Measurements from ENCODE around the gene CEP57. TPM values are rescaled to one million over a fixed set of nuclear protein-coding genes. Genes with fewer than 3 reads are reported as not detected.

The CEP57 gene
- total RNA-seq: 10 to 100 TPM; 41.3 to 57.7 (median 53.7) TPM

DNA sequence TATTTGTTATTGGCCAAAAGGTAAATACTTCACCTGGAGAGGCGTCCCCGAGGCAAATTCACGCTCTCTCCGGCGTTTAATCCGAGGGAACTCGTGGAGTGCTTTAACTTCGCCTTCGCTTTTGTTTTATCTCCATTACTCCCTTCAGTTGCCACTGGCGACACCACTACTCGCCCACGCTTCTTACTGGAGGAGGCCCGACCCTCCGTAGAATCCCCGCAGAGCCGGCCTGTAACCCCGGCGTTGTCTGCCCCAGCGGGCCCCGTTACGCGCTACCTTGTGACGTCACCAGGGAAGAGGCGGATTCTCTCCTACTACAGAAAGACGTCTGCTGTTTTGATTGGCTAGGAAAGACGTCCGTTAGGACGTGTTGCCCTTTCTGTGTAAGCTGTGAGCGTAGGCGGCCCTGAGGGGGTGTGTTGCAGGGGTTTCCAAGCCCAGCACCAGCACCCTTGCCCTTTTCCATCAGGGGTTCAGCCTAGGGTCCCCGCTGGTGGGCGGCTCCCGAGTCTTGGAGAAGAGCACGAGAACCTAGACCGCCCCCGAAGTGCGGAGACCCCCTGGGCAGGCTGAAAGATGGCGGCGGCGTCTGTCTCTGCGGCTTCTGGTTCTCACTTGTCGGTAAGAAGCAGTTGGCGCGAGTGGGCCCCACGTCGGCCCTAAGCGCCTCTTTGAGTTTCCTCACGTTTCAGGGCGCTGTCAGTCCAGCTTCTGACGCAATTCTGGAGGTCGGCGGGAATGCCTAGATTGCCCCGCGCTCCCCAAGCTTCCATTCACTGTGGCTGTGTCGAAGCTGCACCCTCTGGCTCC is at the start of gene CEP57:
Gene CEP57 (plus strand): TSS at position 376 of the 810 bp plus-strand sequence. CDS start 201 bp downstream, at position 577.
- 0% methylated on average over 41 to 48 of the region's 55 CpGs for WGBS, 2 donors
- TF ChIP-seq, protein P1, sequence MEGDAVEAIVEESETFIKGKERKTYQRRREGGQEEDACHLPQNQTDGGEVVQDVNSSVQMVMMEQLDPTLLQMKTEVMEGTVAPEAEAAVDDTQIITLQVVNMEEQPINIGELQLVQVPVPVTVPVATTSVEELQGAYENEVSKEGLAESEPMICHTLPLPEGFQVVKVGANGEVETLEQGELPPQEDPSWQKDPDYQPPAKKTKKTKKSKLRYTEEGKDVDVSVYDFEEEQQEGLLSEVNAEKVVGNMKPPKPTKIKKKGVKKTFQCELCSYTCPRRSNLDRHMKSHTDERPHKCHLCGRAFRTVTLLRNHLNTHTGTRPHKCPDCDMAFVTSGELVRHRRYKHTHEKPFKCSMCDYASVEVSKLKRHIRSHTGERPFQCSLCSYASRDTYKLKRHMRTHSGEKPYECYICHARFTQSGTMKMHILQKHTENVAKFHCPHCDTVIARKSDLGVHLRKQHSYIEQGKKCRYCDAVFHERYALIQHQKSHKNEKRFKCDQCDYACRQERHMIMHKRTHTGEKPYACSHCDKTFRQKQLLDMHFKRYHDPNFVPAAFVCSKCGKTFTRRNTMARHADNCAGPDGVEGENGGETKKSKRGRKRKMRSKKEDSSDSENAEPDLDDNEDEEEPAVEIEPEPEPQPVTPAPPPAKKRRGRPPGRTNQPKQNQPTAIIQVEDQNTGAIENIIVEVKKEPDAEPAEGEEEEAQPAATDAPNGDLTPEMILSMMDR (IDR thresholded peaks at IDR 0.05): no peak
- peak; percentile 21 to 81 for TF ChIP-seq POLR2A (IDR thresholded peaks at IDR 0.05)
- peak; percentile 94 to 95 for DNase-seq
- H3K27ac ChIP-seq: peak within 1 kb of the TSS; percentile 96 to 100 (median 97)
- no peaks in the 10 kb centered on the region for H3K27me3 ChIP-seq
- H3K4me3 ChIP-seq (replicated peaks in 1 of 3): peak within 1 kb of the TSS; percentile 69 to 91 (median 84)
- H3K9me3 ChIP-seq: no peaks in the 10 kb centered on the region
- H3K4me1 ChIP-seq: peaks cover 17 to 20% of the 10 kb centered on the region in 2 donors
- intact Hi-C loops (cut with DNase I): no loop called here
- H3K36me3 ChIP-seq: peaks cover 6 to 13% of the 10 kb centered on the region in 2 donors

DNA sequence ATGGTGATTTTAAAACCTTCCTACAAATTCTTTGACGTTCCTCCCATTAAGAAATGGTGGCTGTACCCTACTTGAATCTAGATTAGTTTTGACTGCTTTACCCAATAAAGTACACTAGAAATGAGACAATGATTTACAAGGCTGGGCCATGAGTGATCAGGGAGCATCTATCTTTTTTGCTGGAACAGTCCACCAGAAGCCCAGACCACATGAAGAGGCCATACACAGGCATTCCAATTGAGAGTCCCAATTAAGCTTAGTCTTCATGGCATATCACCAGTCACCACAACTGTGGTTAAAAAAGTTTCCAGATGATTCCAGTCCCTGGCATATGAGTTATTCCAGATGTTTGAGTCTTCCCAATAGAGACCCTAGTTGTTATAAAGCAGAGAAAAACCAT is 40.2 kb upstream of the CEP57 start:
- no peaks in the 10 kb centered on the region for H3K9me3 ChIP-seq
- H3K4me3 ChIP-seq (replicated peaks in 1 of 3): no peak overlapping the region
- H3K4me1 ChIP-seq: peaks cover 5 to 7% of the 10 kb centered on the region in 2 donors
- H3K27ac ChIP-seq: no peak overlapping the region
- intact Hi-C loops (cut with DNase I): no loop called here
- 79 to 83% methylated on average over 1 of the region's 1 CpG for WGBS, 2 donors
- no peak for TF ChIP-seq POLR2A (IDR thresholded peaks at IDR 0.05)
- TF ChIP-seq, protein P1 (IDR thresholded peaks at IDR 0.05): no peak
- no peak for DNase-seq
- no peaks in the 10 kb centered on the region for H3K36me3 ChIP-seq
- no peaks in the 10 kb centered on the region for H3K27me3 ChIP-seq

DNA sequence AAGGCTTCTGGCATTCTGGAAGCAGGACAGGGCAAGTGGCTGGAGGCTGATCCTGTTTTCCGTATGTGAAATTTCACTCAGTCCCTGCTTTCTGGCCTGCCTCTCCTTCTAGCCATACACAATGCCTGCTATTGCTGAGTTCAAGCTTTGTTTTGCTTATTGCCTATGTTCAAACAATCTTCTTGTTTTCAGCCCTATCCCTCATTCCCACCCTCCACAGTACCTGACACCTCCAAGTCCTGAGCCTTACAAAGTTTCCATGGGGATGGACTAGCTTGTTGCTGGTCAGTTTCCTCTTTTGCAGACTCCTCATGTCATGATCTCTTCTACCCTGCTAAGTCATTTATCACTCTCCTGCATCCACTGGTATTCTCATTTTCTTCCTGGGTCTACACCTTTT is 38.8 kb upstream of the CEP57 start:
- intact Hi-C loops (cut with DNase I): no loop called here
- DNase-seq: no peak
- Histone ChIP-seq H3K27me3 (no peaks in the 10 kb centered on the region), H3K36me3 (no peaks in the 10 kb centered on the region), H3K9me3 (no peaks in the 10 kb centered on the region), H3K4me1 (peaks cover 11 to 13% of the 10 kb centered on the region in 2 donors), H3K4me3 (replicated peaks in 1 of 3) (no peak overlapping the region), H3K27ac (no peak overlapping the region)
- 90 to 93% methylated on average over 1 of the region's 1 CpG for WGBS, 2 donors
- TF ChIP-seq POLR2A (IDR thresholded peaks at IDR 0.05): no peak
- TF ChIP-seq, protein P1 (IDR thresholded peaks at IDR 0.05): no peak

DNA sequence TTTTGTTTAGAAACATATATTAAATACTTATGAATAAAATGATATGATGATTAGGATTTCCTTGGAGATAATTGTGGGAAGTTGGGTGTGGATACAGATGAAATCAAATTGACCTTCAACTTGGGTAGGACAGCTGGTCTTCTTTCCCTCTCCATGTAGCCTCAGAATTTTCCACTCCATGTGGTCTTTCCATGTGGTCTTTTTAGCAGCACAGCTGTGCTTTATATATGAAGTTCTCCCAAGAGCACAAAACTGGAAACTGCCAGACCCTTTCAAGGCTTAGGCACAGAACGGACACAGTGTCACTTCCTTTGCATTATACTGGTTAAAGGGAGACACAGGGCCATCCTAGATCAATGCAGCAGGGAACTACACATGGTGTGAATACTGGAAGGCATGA is 29.4 kb upstream of the CEP57 start:
- Histone ChIP-seq H3K27me3 (no peaks in the 10 kb centered on the region), H3K36me3 (no peaks in the 10 kb centered on the region), H3K4me1 (no peaks in the 10 kb centered on the region), H3K4me3 (replicated peaks in 1 of 3) (no peak overlapping the region), H3K27ac (no peak overlapping the region), H3K9me3 (no peaks in the 10 kb centered on the region)
- 86 to 88% methylated on average over 1 of the region's 1 CpG for WGBS, 2 donors
- no peak for DNase-seq
- TF ChIP-seq, protein P1 (IDR thresholded peaks at IDR 0.05): no peak
- no peak for TF ChIP-seq POLR2A (IDR thresholded peaks at IDR 0.05)
- intact Hi-C loops (cut with DNase I): loop anchor here (5.0 to 10.0 kb wide), 2 partner anchors 56 to 609 kb away; no protein-coding TSS in a partner anchor

DNA sequence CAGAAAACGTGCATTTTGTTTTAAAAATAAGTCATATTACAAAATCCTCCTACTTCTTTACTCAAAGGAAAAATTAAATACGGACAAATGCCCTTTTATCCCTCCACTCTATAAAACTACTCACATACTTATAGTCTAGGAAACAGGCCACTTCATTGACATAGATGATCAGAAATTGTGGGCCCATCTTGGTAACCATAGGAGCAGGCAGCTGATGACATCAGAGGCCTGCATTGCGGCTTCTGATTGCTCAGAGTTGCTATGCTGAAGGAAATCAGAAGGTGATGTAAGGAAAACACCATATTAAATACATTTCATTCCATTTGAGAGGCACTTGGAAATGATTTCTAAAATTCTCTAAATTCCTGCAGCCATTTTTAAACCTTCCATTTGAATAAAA is 27.8 kb upstream of the CEP57 start:
- Histone ChIP-seq H3K9me3 (no peaks in the 10 kb centered on the region), H3K4me3 (replicated peaks in 1 of 3) (no peak overlapping the region), H3K27me3 (no peaks in the 10 kb centered on the region), H3K4me1 (peaks cover 0 to 3% of the 10 kb centered on the region in 2 donors), H3K27ac (no peak overlapping the region), H3K36me3 (no peaks in the 10 kb centered on the region)
- intact Hi-C loops (cut with DNase I): loop anchor here (5.0 to 10.0 kb wide), 2 partner anchors 58 to 610 kb away; no protein-coding TSS in a partner anchor
- no peak for TF ChIP-seq POLR2A (IDR thresholded peaks at IDR 0.05)
- TF ChIP-seq, protein P1 (IDR thresholded peaks at IDR 0.05): no peak
- no peak for DNase-seq
- WGBS, 2 donors: 93 to 94% methylated on average over 3 of the region's 3 CpGs

All from thyroid gland (tissue), 4 donors.